ENCODE measurements around the gene TRAPPC14. TPM values are rescaled to one million over a fixed set of nuclear protein-coding genes. Genes with fewer than 3 reads are reported as not detected.
"Not testable (repeated sequence)": the region's sequence is repeated elsewhere in the genome, so short reads cannot be mapped to it uniquely, and the experiment has no call there.

Gene TRAPPC14
- total RNA-seq (ENCODE audit: low replicate concordance): 4.3 and 13.3 TPM in 2 replicates

- Histone ChIP-seq H3F3A (ENCODE audit: low read depth) (peaks cover 29% of the 10 kb centered on the region), H3K9ac (peak within 1 kb of the TSS; percentile 71), H3K4me1 (no peaks in the 10 kb centered on the region), H4K20me1 (ENCODE audit: low read depth) (peaks cover 29% of the 10 kb centered on the region), H2AFZ (replicated peaks) (peak within 1 kb of the TSS; percentile 84), H3K79me2 (ENCODE audit: low read depth) (no peaks in the 10 kb centered on the region), H3K9me3 (ENCODE audit: low read depth) (no peaks in the 10 kb centered on the region), H3K27me3 (no peaks in the 10 kb centered on the region), H3K27ac (peak within 1 kb of the TSS; percentile 40), H3K4me3 (peak within 1 kb of the TSS; percentile 96), H3K36me3 (no peaks in the 10 kb centered on the region), H3K4me2 (peak within 1 kb of the TSS; percentile 96)
- TF ChIP-seq CTCF (IDR thresholded peaks at IDR 0.05) (peak; percentile 12), EZH2 (IDR thresholded peaks at IDR 0.05) (no peak), EZH2phosphoT487 (IDR thresholded peaks at IDR 0.05) (peak; percentile 33)
- Mint-ChIP-seq H3K27ac (peak within 1 kb of the TSS; percentile 54), H3K27me3 (ENCODE audit: insufficient read depth, low read depth) (peaks cover 13% of the 10 kb centered on the region), H3K4me3 (peak within 1 kb of the TSS; percentile 86), H3K9me3 (no peaks in the 10 kb centered on the region), H3K36me3 (peaks cover 3% of the 10 kb centered on the region), H3K4me1 (peaks cover 19% of the 10 kb centered on the region)
- DNase-seq (ENCODE audit: low spot score): peak; percentile 97
These were observed at the start of gene TRAPPC14 for GRCh38 chr7:100158229-100159098. TRAPPC14 (minus strand) TSS chr7:100158723; CDS start chr7:100158499, 224 bp downstream.

- Histone ChIP-seq H3K4me1 (peaks cover 11% of the 10 kb centered on the region), H3K9me3 (ENCODE audit: low read depth) (no peaks in the 10 kb centered on the region), H2AFZ (replicated peaks) (no peak overlapping the region), H4K20me1 (ENCODE audit: low read depth) (no peaks in the 10 kb centered on the region), H3K9ac (no peak overlapping the region), H3K36me3 (no peaks in the 10 kb centered on the region), H3K79me2 (ENCODE audit: low read depth) (no peaks in the 10 kb centered on the region), H3K4me3 (no peak overlapping the region), H3K27me3 (no peaks in the 10 kb centered on the region), H3F3A (ENCODE audit: low read depth) (peaks cover 3% of the 10 kb centered on the region), H3K27ac (no peak overlapping the region), H3K4me2 (no peak overlapping the region)
- peaks cover 3% of the 10 kb centered on the region for H3K4me1 Mint-ChIP-seq
- H3K27me3 Mint-ChIP-seq (ENCODE audit: insufficient read depth, low read depth): peaks cover 16% of the 10 kb centered on the region
- no peak for DNase-seq (ENCODE audit: low spot score)
- H3K27ac Mint-ChIP-seq: peak overlapping the region; percentile 6
- no peak overlapping the region for H3K4me3 Mint-ChIP-seq
- no peak for TF ChIP-seq EZH2phosphoT487 (IDR thresholded peaks at IDR 0.05)
- TF ChIP-seq EZH2 (IDR thresholded peaks at IDR 0.05): no peak
- TF ChIP-seq CTCF (IDR thresholded peaks at IDR 0.05): no peak
- peaks cover 5% of the 10 kb centered on the region for H3K36me3 Mint-ChIP-seq
- no peaks in the 10 kb centered on the region for H3K9me3 Mint-ChIP-seq
These were observed 45.9 kb upstream of the TRAPPC14 start for GRCh38 chr7:100204454-100204853.

DNA sequence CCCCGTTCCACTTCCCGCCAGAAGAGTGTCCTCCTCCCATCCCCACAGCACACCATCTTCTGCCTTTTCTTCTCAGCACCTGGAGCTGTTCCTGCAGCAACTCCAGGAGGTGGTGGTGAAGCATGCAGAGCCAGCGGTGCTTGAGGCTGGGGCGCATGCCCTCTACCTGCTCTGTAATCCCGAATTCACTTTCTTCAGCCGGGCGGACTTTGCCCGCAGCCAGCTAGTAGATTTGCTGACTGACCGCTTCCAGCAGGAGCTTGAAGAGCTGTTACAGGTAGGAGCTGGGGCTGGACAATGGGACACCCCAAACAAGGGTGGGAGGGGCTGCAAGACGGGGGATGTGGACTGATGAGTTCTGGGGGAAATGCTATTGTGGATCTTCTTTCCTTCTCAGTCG lies 42.2 kb upstream of the TRAPPC14 start:
- no peak overlapping the region for H2AFZ ChIP-seq (replicated peaks)
- H3K27ac Mint-ChIP-seq: no peak overlapping the region
- no peak for DNase-seq (ENCODE audit: low spot score)

GRCh38 chr7:100198266-100198665 lies 39.7 kb upstream of the TRAPPC14 start:
- Histone ChIP-seq H3K9ac (no peak overlapping the region), H3K4me1 (peaks cover 3% of the 10 kb centered on the region), H3K79me2 (ENCODE audit: low read depth) (no peaks in the 10 kb centered on the region), H3F3A (ENCODE audit: low read depth) (no peaks in the 10 kb centered on the region), H4K20me1 (ENCODE audit: low read depth) (no peaks in the 10 kb centered on the region), H3K27me3 (no peaks in the 10 kb centered on the region), H3K36me3 (no peaks in the 10 kb centered on the region), H3K27ac (no peak overlapping the region), H3K4me2 (no peak overlapping the region), H2AFZ (replicated peaks) (no peak overlapping the region), H3K9me3 (ENCODE audit: low read depth) (no peaks in the 10 kb centered on the region), H3K4me3 (no peak overlapping the region)
- peaks cover 10% of the 10 kb centered on the region for H3K27me3 Mint-ChIP-seq (ENCODE audit: insufficient read depth, low read depth)
- no peaks in the 10 kb centered on the region for H3K9me3 Mint-ChIP-seq
- H3K4me3 Mint-ChIP-seq: no peak overlapping the region
- H3K4me1 Mint-ChIP-seq: peaks cover 3% of the 10 kb centered on the region
- no peak for DNase-seq (ENCODE audit: low spot score)
- no peak overlapping the region for H3K27ac Mint-ChIP-seq
- TF ChIP-seq EZH2phosphoT487 (IDR thresholded peaks at IDR 0.05): no peak
- no peak for TF ChIP-seq CTCF (IDR thresholded peaks at IDR 0.05)
- TF ChIP-seq EZH2 (IDR thresholded peaks at IDR 0.05): no peak
- no peaks in the 10 kb centered on the region for H3K36me3 Mint-ChIP-seq

More for the DNA sequence above, 42.2 kb upstream of the TRAPPC14 start:
- Mint-ChIP-seq H3K9me3 (no peaks in the 10 kb centered on the region), H3K36me3 (no peaks in the 10 kb centered on the region), H3K4me3 (no peak overlapping the region), H3K4me1 (peaks cover 3% of the 10 kb centered on the region), H3K27me3 (ENCODE audit: insufficient read depth, low read depth) (peaks cover 16% of the 10 kb centered on the region)
- H3K27me3 ChIP-seq: no peaks in the 10 kb centered on the region
- H4K20me1 ChIP-seq (ENCODE audit: low read depth): no peaks in the 10 kb centered on the region
- TF ChIP-seq EZH2 (IDR thresholded peaks at IDR 0.05): no peak
- peaks cover 11% of the 10 kb centered on the region for H3K4me1 ChIP-seq
- H3K27ac ChIP-seq: no peak overlapping the region
- no peaks in the 10 kb centered on the region for H3F3A ChIP-seq (ENCODE audit: low read depth)
- H3K9me3 ChIP-seq (ENCODE audit: low read depth): no peaks in the 10 kb centered on the region
- H3K36me3 ChIP-seq: no peaks in the 10 kb centered on the region
- no peak overlapping the region for H3K4me2 ChIP-seq
- H3K9ac ChIP-seq: no peak overlapping the region
- H3K4me3 ChIP-seq: no peak overlapping the region
- H3K79me2 ChIP-seq (ENCODE audit: low read depth): no peaks in the 10 kb centered on the region

- H3K4me1 ChIP-seq; H3K4me2 ChIP-seq; H3K9me3 Mint-ChIP-seq; H3F3A ChIP-seq (ENCODE audit: low read depth); H3K4me3 Mint-ChIP-seq; H3K36me3 ChIP-seq; H3K4me1 Mint-ChIP-seq; H4K20me1 ChIP-seq (ENCODE audit: low read depth); H3K36me3 Mint-ChIP-seq; H2AFZ ChIP-seq (replicated peaks); H3K9ac ChIP-seq; H3K4me3 ChIP-seq; H3K27ac ChIP-seq; H3K9me3 ChIP-seq (ENCODE audit: low read depth); H3K27me3 Mint-ChIP-seq (ENCODE audit: insufficient read depth, low read depth); H3K27me3 ChIP-seq; H3K79me2 ChIP-seq (ENCODE audit: low read depth); H3K27ac Mint-ChIP-seq; DNase-seq (ENCODE audit: low spot score): not testable (repeated sequence)
These were observed 37.4 kb upstream of the TRAPPC14 start for GRCh38 chr7:100195901-100196322.

Data from neural progenitor cell (in vitro differentiated cells).